KMS-11 (cell line): ENCODE measurements around the gene MARVELD1.

Experiments used
- H2AFZ ChIP-seq: fragments of 200-600 bp; sonication (generic); 2 replicates; pipeline ENCODE4 v1.6.1; 2016; ENCODE audit warnings: antibody characterized with exemption, mixed run types, low read depth
- H3K27ac ChIP-seq: fragments of 200-600 bp; sonication (generic); 2 replicates; pipeline ENCODE4 v1.6.1; 2016; ENCODE audit warnings: mild to moderate bottlenecking, mixed run types
- H3K27me3 ChIP-seq: fragments of 200-600 bp; sonication (generic); 2 replicates; pipeline ENCODE4 v1.6.1; 2017; ENCODE audit warnings: mild to moderate bottlenecking, low read depth, mixed run types, moderate library complexity; ENCODE audit not compliant: insufficient read depth
- H3K36me3 ChIP-seq: fragments of 200-600 bp; sonication (generic); 2 replicates; pipeline ENCODE4 v1.6.1; 2017; ENCODE audit warnings: mild to moderate bottlenecking, mixed run types; ENCODE audit not compliant: insufficient read depth
- H3K4me1 ChIP-seq: fragments of 200-600 bp; sonication (generic); 2 replicates; pipeline ENCODE4 v1.6.1; 2016; ENCODE audit warnings: mild to moderate bottlenecking, low read depth, mixed run types; ENCODE audit not compliant: poor library complexity, severe bottlenecking
- H3K4me2 ChIP-seq: fragments of 200-600 bp; sonication (generic); 2 replicates; pipeline ENCODE4 v1.7.0; 2016; ENCODE audit warnings: mild to moderate bottlenecking, mixed run types
- H3K4me3 ChIP-seq: fragments of 200-600 bp; sonication (generic); IDR thresholded peaks from 2 replicates; pipeline ENCODE4 v1.6.1; 2017; ENCODE audit warnings: low read depth, low read length, mixed read lengths; ENCODE audit not compliant: insufficient read depth
- H3K79me2 ChIP-seq: fragments of 200-600 bp; sonication (generic); 2 replicates; pipeline ENCODE4 v1.6.1; 2016; ENCODE audit warnings: low read depth, mixed run types; ENCODE audit not compliant: insufficient read depth
- H3K9ac ChIP-seq: fragments of 200-600 bp; sonication (generic); 2 replicates; pipeline ENCODE4 v1.6.1; 2016; ENCODE audit warnings: mild to moderate bottlenecking, mixed run types
- H4K20me1 ChIP-seq: fragments of 200-600 bp; sonication (generic); 2 replicates; pipeline ENCODE4 v1.6.1; 2016; ENCODE audit warnings: mild to moderate bottlenecking, mixed run types; ENCODE audit not compliant: insufficient read depth
- CTCF ChIP-seq: fragments of 200-600 bp; sonication (generic); conservative IDR thresholded peaks from 2 replicates; pipeline ENCODE4 v1.6.1; 2017; ENCODE audit warnings: low read depth, mild to moderate bottlenecking, antibody characterized with exemption, low read length, moderate library complexity, mixed read lengths

Gene MARVELD1

GRCh38 chr10:97718178-97718577, 4.6 kb downstream of the MARVELD1 start:
- Histone ChIP-seq H4K20me1 (no peaks in the 10 kb centered on the region), H3K4me1 (peaks cover 1% of the 10 kb centered on the region), H3K4me2 (no peak overlapping the region), H3K9ac (no peak overlapping the region), H3K27ac (no peak overlapping the region), H3K27me3 (no peaks in the 10 kb centered on the region), H3K36me3 (no peaks in the 10 kb centered on the region), H3K79me2 (no peaks in the 10 kb centered on the region), H3K4me3 (no peak overlapping the region), H2AFZ (no peak overlapping the region)
- no peak for TF ChIP-seq CTCF

- Histone ChIP-seq H4K20me1 (no peaks in the 10 kb centered on the region), H3K4me2 (no peak overlapping the region), H3K79me2 (no peaks in the 10 kb centered on the region), H3K27me3 (no peaks in the 10 kb centered on the region), H3K4me3 (no peak overlapping the region), H3K27ac (no peak overlapping the region), H3K36me3 (no peaks in the 10 kb centered on the region), H3K9ac (no peak overlapping the region), H2AFZ (no peak overlapping the region), H3K4me1 (no peaks in the 10 kb centered on the region)
- TF ChIP-seq CTCF: no peak
These were observed 5.2 kb downstream of the MARVELD1 start for GRCh38 chr10:97718659-97719142.

- Histone ChIP-seq H3K36me3 (no peaks in the 10 kb centered on the region), H4K20me1 (no peaks in the 10 kb centered on the region), H3K4me1 (no peaks in the 10 kb centered on the region), H3K27ac (no peak overlapping the region), H3K4me3 (no peak overlapping the region), H3K9ac (no peak overlapping the region), H3K4me2 (no peak overlapping the region), H3K27me3 (no peaks in the 10 kb centered on the region), H3K79me2 (no peaks in the 10 kb centered on the region), H2AFZ (no peak overlapping the region)
- TF ChIP-seq CTCF: no peak
These were observed 6.1 kb downstream of the MARVELD1 start for GRCh38 chr10:97719602-97720001.

GRCh38 chr10:97721871-97722780, 8.6 kb downstream of the MARVELD1 start:
- Histone ChIP-seq H3K4me1 (no peaks in the 10 kb centered on the region), H2AFZ (no peak overlapping the region), H3K4me3 (no peak overlapping the region), H3K27me3 (no peaks in the 10 kb centered on the region), H3K27ac (no peak overlapping the region), H4K20me1 (no peaks in the 10 kb centered on the region), H3K9ac (no peak overlapping the region), H3K79me2 (no peaks in the 10 kb centered on the region), H3K4me2 (no peak overlapping the region), H3K36me3 (no peaks in the 10 kb centered on the region)
- no peak for TF ChIP-seq CTCF
